Gastrocnemius medialis (tissue), 4 donors: ENCODE measurements around the gene ZNF19.

ENCODE experiments used
- POLR2A ChIP-seq, 2 donors: fragments of 450-650 bp; IDR thresholded peaks; one replicate each; pipeline ENCODE4 v1.6.1; 2017; ENCODE audit warnings: antibody characterized with exemption in 2 of 2, mild to moderate bottlenecking in 2 of 2, moderate library complexity in 2 of 2
- TF ChIP-seq, protein P1 (sequence below), 5 experiments: fragments of 450-650 bp in 3 of 5; fragments of 200-600 bp in 2 of 5; sonication (generic) in 2 of 5; IDR thresholded peaks in 4 of 5; conservative IDR thresholded peaks in 1 of 5; 1 replicate in 4 of 5; 2 replicates in 1 of 5; pipeline ENCODE4 v1.5.1; 2016 to 2019; ENCODE audit warnings: antibody characterized with exemption in 5 of 5, mild to moderate bottlenecking in 3 of 5, moderate library complexity in 3 of 5

DNA sequence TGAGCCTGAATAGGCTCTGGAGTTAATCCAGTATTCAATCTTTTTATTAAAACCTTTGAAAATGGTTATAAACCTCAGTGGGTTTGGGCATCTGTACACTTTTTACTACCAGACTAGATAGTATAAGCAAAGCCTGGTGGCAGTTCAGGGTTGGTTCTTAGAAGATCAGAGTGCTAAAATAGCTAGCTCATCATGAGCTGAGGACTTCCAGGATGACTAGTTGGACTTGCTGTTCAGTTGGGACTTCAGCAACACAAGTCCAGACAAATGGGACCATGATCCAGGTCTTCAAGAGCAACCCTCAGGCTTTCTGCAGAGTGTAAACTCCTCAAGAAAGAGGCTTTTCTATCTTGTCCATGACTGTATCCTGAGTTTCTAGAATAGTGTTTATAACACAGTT, 1.2 kb upstream of the ZNF19 start:
- TF ChIP-seq, protein P1, sequence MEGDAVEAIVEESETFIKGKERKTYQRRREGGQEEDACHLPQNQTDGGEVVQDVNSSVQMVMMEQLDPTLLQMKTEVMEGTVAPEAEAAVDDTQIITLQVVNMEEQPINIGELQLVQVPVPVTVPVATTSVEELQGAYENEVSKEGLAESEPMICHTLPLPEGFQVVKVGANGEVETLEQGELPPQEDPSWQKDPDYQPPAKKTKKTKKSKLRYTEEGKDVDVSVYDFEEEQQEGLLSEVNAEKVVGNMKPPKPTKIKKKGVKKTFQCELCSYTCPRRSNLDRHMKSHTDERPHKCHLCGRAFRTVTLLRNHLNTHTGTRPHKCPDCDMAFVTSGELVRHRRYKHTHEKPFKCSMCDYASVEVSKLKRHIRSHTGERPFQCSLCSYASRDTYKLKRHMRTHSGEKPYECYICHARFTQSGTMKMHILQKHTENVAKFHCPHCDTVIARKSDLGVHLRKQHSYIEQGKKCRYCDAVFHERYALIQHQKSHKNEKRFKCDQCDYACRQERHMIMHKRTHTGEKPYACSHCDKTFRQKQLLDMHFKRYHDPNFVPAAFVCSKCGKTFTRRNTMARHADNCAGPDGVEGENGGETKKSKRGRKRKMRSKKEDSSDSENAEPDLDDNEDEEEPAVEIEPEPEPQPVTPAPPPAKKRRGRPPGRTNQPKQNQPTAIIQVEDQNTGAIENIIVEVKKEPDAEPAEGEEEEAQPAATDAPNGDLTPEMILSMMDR (IDR thresholded peaks at IDR 0.05 in 4 of 5, conservative IDR thresholded peaks at IDR 0.05 in 1 of 5) = no peak
- no peak for TF ChIP-seq POLR2A (IDR thresholded peaks at IDR 0.05)
